KOPT-K1 (cell line): ENCODE data around the gene VAT1L.

Source experiments
- H3K27ac ChIP-seq: fragments of 200-600 bp; sonication (generic); 2 replicates; pipeline ENCODE4 v1.5.1; 2016; ENCODE audit warnings: antibody characterized with exemption, mild to moderate bottlenecking, low read depth, low read length; ENCODE audit not compliant: poor library complexity, severe bottlenecking
- H3K36me3 ChIP-seq: fragments of 200-600 bp; sonication (generic); 2 replicates; pipeline ENCODE4 v1.5.1; 2017; ENCODE audit warnings: antibody characterized with exemption, mild to moderate bottlenecking, low read length, moderate library complexity; ENCODE audit not compliant: insufficient read depth
- H3K9me3 ChIP-seq: fragments of 200-600 bp; sonication (generic); 2 replicates; pipeline ENCODE4 v1.5.1; 2017; ENCODE audit warnings: antibody characterized with exemption, low read length, mild to moderate bottlenecking; ENCODE audit not compliant: insufficient read depth, poor library complexity, severe bottlenecking

Gene VAT1L

GRCh38 chr16:77838597-77839255, 50.4 kb downstream of the VAT1L start:
- Histone ChIP-seq H3K9me3 (no peaks in the 10 kb centered on the region), H3K27ac (no peak overlapping the region), H3K36me3 (no peaks in the 10 kb centered on the region)

GRCh38 chr16:77840093-77840492, 51.7 kb downstream of the VAT1L start:
- Histone ChIP-seq H3K27ac (no peak overlapping the region), H3K9me3 (no peaks in the 10 kb centered on the region), H3K36me3 (no peaks in the 10 kb centered on the region)

- no peaks in the 10 kb centered on the region for H3K9me3 ChIP-seq
- H3K27ac ChIP-seq, result no peak overlapping the region
- no peaks in the 10 kb centered on the region for H3K36me3 ChIP-seq
Measured at GRCh38 chr16:77840673-77841501, 52.5 kb downstream of the VAT1L start.

GRCh38 chr16:77841502-77841763, 53.1 kb downstream of the VAT1L start:
- no peaks in the 10 kb centered on the region for H3K36me3 ChIP-seq
- no peaks in the 10 kb centered on the region for H3K9me3 ChIP-seq
- H3K27ac ChIP-seq, result no peak overlapping the region

GRCh38 chr16:77842468-77842867, 54.1 kb downstream of the VAT1L start:
- Histone ChIP-seq H3K27ac (no peak overlapping the region), H3K9me3 (no peaks in the 10 kb centered on the region), H3K36me3 (no peaks in the 10 kb centered on the region)

- Histone ChIP-seq H3K9me3 (no peaks in the 10 kb centered on the region), H3K36me3 (no peaks in the 10 kb centered on the region), H3K27ac (no peak overlapping the region)
Measured at GRCh38 chr16:77843405-77843804, 55.0 kb downstream of the VAT1L start.

- Histone ChIP-seq H3K27ac (no peak overlapping the region), H3K36me3 (no peaks in the 10 kb centered on the region), H3K9me3 (no peaks in the 10 kb centered on the region)
Measured at GRCh38 chr16:77844801-77845200, 56.4 kb downstream of the VAT1L start.

- Histone ChIP-seq H3K27ac (no peak overlapping the region), H3K9me3 (no peaks in the 10 kb centered on the region), H3K36me3 (no peaks in the 10 kb centered on the region)
Measured at GRCh38 chr16:77849646-77850258, 61.4 kb downstream of the VAT1L start.

- no peaks in the 10 kb centered on the region for H3K9me3 ChIP-seq
- H3K27ac ChIP-seq, result no peak overlapping the region
- no peaks in the 10 kb centered on the region for H3K36me3 ChIP-seq
Measured at GRCh38 chr16:77850636-77851333, 62.4 kb downstream of the VAT1L start.

GRCh38 chr16:77853161-77853560, 64.8 kb downstream of the VAT1L start:
- Histone ChIP-seq H3K27ac (no peak overlapping the region), H3K36me3 (no peaks in the 10 kb centered on the region), H3K9me3 (no peaks in the 10 kb centered on the region)

GRCh38 chr16:77856438-77857160, 68.2 kb downstream of the VAT1L start:
- Histone ChIP-seq H3K27ac (no peak overlapping the region), H3K36me3 (no peaks in the 10 kb centered on the region), H3K9me3 (no peaks in the 10 kb centered on the region)

GRCh38 chr16:77858060-77858459, 69.7 kb downstream of the VAT1L start:
- Histone ChIP-seq H3K36me3 (no peaks in the 10 kb centered on the region), H3K27ac (no peak overlapping the region), H3K9me3 (no peaks in the 10 kb centered on the region)

GRCh38 chr16:77859493-77860232, 71.3 kb downstream of the VAT1L start:
- Histone ChIP-seq H3K9me3 (no peaks in the 10 kb centered on the region), H3K36me3 (no peaks in the 10 kb centered on the region), H3K27ac (no peak overlapping the region)

- Histone ChIP-seq H3K36me3 (no peaks in the 10 kb centered on the region), H3K27ac (no peak overlapping the region)
Measured at GRCh38 chr16:77860953-77861352, 72.6 kb downstream of the VAT1L start.

More at GRCh38 chr16:77860953-77861352, 72.6 kb downstream of the VAT1L start:
- no peaks in the 10 kb centered on the region for H3K9me3 ChIP-seq
